Esophagus (tissue), 2 donors: ENCODE measurements around the gene GPR176. TPM values are rescaled to one million over a fixed set of nuclear protein-coding genes. Genes with fewer than 3 reads are reported as not detected.

Source experiments
- H3K27ac ChIP-seq, 2 donors: one replicate each; pipeline ENCODE4 v1.5.1; 2013; ENCODE audit warnings: low read depth in 2 of 2, mild to moderate bottlenecking in 2 of 2, inconsistent platforms in 1 of 2, low read length in 1 of 2, moderate library complexity in 1 of 2
- H3K27me3 ChIP-seq, 2 donors: one replicate each; pipeline ENCODE4 v1.6.1; 2013; ENCODE audit warnings: low read length in 2 of 2, control low read depth in 1 of 2, mild to moderate bottlenecking in 1 of 2; ENCODE audit not compliant: insufficient read depth in 2 of 2, control insufficient read depth in 1 of 2
- H3K36me3 ChIP-seq, 2 donors: one replicate each; pipeline ENCODE4 v1.6.1; 2013; ENCODE audit warnings: low read length in 1 of 2; ENCODE audit not compliant: control insufficient read depth in 2 of 2, insufficient read depth in 2 of 2
- H3K4me1 ChIP-seq, 2 donors: one replicate each; pipeline ENCODE4 v1.6.1; 2013; ENCODE audit warnings: low read length in 1 of 2; ENCODE audit not compliant: control insufficient read depth in 2 of 2, insufficient read depth in 2 of 2
- H3K4me3 ChIP-seq, 2 donors: one replicate each; pipeline ENCODE4 v1.5.1; 2013; ENCODE audit warnings: low read length in 2 of 2, mild to moderate bottlenecking in 2 of 2, low read depth in 1 of 2, moderate library complexity in 1 of 2
- H3K9me3 ChIP-seq, 2 donors: one replicate each; pipeline ENCODE4 v1.6.1; 2013; ENCODE audit warnings: mild to moderate bottlenecking in 2 of 2, low read depth in 1 of 2, low read length in 1 of 2, moderate library complexity in 1 of 2; ENCODE audit not compliant: control insufficient read depth in 2 of 2, insufficient read depth in 1 of 2
- WGBS, 2 donors: extraction: QIAGEN DNeasy Blood & Tissue Kit; methylation state at CpG; one replicate each; pipeline ENCODE4 v1.1.7; 2013; 5-methylcytosine and 5-hydroxymethylcytosine counted together
- polyA plus RNA-seq, 2 donors: library from polyadenylated mRNA; stranded (reverse); fragments of 200-250 nt; gene quantifications; one replicate each; pipeline ENCODE4 v1.2.3, GENCODE V29; 2013
- donor health status: healthy with polysubstance abuse.
- donor health status: Bipolar disorder and iron deficiency.

Gene GPR176
- polyA plus RNA-seq, 2 donors = 0.22 to 0.42 TPM

- Histone ChIP-seq H3K27me3 (no peaks in the 10 kb centered on the region), H3K27ac (no peak overlapping the region), H3K4me1 (no peaks in the 10 kb centered on the region), H3K4me3 (no peak overlapping the region), H3K36me3 (no peaks in the 10 kb centered on the region), H3K9me3 (no peaks in the 10 kb centered on the region)
- 90 to 94% methylated on average over 2 of the region's 2 CpGs for WGBS, 2 donors
Measured at GRCh38 chr15:39835550-39835949, 84.5 kb downstream of the GPR176 start.

- Histone ChIP-seq H3K9me3 (no peaks in the 10 kb centered on the region), H3K27me3 (no peaks in the 10 kb centered on the region), H3K36me3 (no peaks in the 10 kb centered on the region), H3K4me1 (no peaks in the 10 kb centered on the region), H3K4me3 (no peak overlapping the region), H3K27ac (no peak overlapping the region)
Measured at GRCh38 chr15:39834256-39834655, 85.8 kb downstream of the GPR176 start.

- H3K27ac ChIP-seq = no peak overlapping the region
- H3K27me3 ChIP-seq = no peaks in the 10 kb centered on the region
- no peaks in the 10 kb centered on the region for H3K36me3 ChIP-seq
- H3K4me3 ChIP-seq = no peak overlapping the region
- 87 to 89% methylated on average over 3 of the region's 3 CpGs for WGBS, 2 donors
- H3K4me1 ChIP-seq = no peaks in the 10 kb centered on the region
- no peaks in the 10 kb centered on the region for H3K9me3 ChIP-seq
Measured at GRCh38 chr15:39833515-39833981, 86.5 kb downstream of the GPR176 start.

DNA sequence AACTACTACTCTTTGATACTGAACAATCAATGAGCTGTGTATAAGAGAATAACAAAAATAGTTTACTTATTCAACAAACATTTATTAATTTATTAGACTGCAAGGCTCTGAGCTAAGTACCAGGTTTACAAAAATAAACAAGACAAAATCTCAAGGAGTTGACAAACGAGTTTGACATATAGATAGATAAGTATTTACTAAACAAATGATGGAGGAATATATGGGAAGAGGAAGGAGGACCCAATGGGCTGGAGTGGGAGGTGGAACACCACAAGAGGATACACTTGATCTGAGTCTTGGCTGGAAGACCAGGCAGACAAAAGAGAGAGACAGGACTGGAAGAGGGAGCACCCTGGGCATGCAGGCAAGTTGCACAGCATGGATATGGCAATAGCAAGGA is 89.9 kb downstream of the GPR176 start:
- Histone ChIP-seq H3K27ac (no peak overlapping the region), H3K4me1 (peaks cover 0 to 3% of the 10 kb centered on the region in 2 donors), H3K4me3 (no peak overlapping the region), H3K27me3 (no peaks in the 10 kb centered on the region), H3K9me3 (no peaks in the 10 kb centered on the region), H3K36me3 (no peaks in the 10 kb centered on the region)
- 23 to 39% methylated on average over 1 of the region's 1 CpG for WGBS, 2 donors

GRCh38 chr15:39828374-39828931 is 91.6 kb downstream of the GPR176 start:
- H3K4me3 ChIP-seq = no peak overlapping the region
- WGBS, 2 donors = 50 to 51% methylated on average over 6 of the region's 6 CpGs
- H3K4me1 ChIP-seq = peaks cover 0 to 3% of the 10 kb centered on the region in 2 donors
- H3K36me3 ChIP-seq = no peaks in the 10 kb centered on the region
- no peaks in the 10 kb centered on the region for H3K27me3 ChIP-seq
- H3K27ac ChIP-seq = peak overlapping the region in 1 of 2 donors; percentile 14
- H3K9me3 ChIP-seq = no peaks in the 10 kb centered on the region

DNA sequence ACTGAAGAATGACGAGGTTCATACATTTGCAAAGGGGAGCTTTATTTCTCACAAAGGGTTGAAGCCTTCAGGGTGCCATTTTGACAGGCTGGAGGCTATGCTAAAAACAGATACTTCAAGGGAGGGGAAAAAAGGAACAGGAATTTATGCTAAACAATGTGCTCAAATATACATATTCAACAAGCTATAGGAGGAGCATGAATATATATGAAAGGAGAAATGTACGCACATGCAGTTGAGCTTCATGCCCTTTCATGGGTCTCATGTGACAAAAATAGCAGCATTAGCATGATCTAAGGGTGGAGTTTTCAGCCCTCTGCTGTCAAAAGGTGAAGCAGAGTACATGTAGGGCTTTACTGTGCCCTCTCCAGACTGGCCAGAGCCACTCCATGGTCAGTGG is 93.1 kb downstream of the GPR176 start:
- Histone ChIP-seq H3K4me1 (peaks cover 0 to 3% of the 10 kb centered on the region in 2 donors), H3K27me3 (no peaks in the 10 kb centered on the region), H3K4me3 (no peak overlapping the region), H3K27ac (no peak overlapping the region), H3K36me3 (no peaks in the 10 kb centered on the region), H3K9me3 (no peaks in the 10 kb centered on the region)
- 91 to 96% methylated on average over 2 of the region's 2 CpGs for WGBS, 2 donors

GRCh38 chr15:39823634-39824033 is 96.4 kb downstream of the GPR176 start:
- Histone ChIP-seq H3K27me3 (no peaks in the 10 kb centered on the region), H3K9me3 (no peaks in the 10 kb centered on the region), H3K27ac (no peak overlapping the region), H3K4me1 (peaks cover 0 to 3% of the 10 kb centered on the region in 2 donors), H3K4me3 (no peak overlapping the region), H3K36me3 (no peaks in the 10 kb centered on the region)
- WGBS, 2 donors = 84 to 90% methylated on average over 2 of the region's 2 CpGs

DNA sequence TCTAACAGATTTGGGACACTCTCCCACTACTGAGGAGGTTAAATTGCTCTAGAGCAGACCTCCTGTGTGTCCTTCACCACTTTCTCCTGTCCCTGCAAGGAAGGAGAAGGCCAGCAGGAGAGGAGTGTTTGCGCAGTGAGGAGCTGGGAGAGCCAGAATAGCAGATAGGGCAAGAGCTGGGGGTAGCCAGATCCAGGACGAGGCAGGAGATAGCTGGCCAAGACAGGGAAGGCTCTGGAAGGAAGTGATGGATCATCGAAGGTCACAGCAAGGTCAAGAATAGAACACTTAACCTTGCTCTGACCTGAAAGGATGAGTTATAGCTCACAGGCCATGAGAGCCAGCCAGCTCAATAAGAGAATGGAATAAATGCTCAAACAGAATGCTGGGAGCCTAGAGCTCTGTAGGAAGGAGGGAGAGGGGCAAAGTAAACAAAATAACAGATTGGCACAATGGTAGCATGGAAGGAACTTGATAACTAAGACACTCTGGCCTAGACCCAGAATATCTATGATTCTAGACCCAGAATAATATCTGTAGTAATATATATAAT is 99.9 kb downstream of the GPR176 start:
- no peaks in the 10 kb centered on the region for H3K27me3 ChIP-seq
- no peaks in the 10 kb centered on the region for H3K36me3 ChIP-seq
- WGBS, 2 donors = 48 to 62% methylated on average over 3 of the region's 3 CpGs
- H3K4me3 ChIP-seq = no peak overlapping the region
- H3K27ac ChIP-seq = no peak overlapping the region
- no peaks in the 10 kb centered on the region for H3K4me1 ChIP-seq
- H3K9me3 ChIP-seq = no peaks in the 10 kb centered on the region

GRCh38 chr15:39819533-39819932 is 100.5 kb downstream of the GPR176 start:
- WGBS, 2 donors = 75 to 82% methylated on average over 3 of the region's 3 CpGs
- Histone ChIP-seq H3K36me3 (no peaks in the 10 kb centered on the region), H3K4me1 (no peaks in the 10 kb centered on the region), H3K27ac (no peak overlapping the region), H3K4me3 (no peak overlapping the region), H3K27me3 (no peaks in the 10 kb centered on the region), H3K9me3 (no peaks in the 10 kb centered on the region)

DNA sequence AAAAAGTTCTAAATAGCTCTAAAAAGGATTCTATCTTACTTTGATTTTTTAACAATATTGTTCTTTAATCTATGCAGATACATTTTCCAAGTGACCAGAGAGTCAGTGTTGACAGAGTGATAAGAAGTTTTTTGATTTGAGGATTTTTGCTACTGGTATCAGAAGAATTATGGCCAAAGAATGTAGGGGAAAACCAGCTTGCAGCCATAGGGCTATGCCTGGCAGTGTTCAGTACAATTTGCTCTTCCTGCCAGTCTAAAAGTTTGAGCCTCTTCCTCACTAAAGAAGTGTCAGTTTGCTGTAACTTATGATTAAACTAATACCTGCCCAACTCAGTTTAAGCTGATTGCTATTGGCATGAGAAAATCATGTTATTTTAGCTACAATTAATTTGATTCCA is 102.2 kb downstream of the GPR176 start:
- Histone ChIP-seq H3K27me3 (no peaks in the 10 kb centered on the region), H3K4me3 (no peak overlapping the region), H3K4me1 (no peaks in the 10 kb centered on the region), H3K9me3 (no peaks in the 10 kb centered on the region), H3K27ac (no peak overlapping the region), H3K36me3 (no peaks in the 10 kb centered on the region)
